GM23248 (cell line): ENCODE results near the gene MAST1. TPM values are rescaled to one million over a fixed set of nuclear protein-coding genes. Genes with fewer than 3 reads are reported as not detected.
"Not testable (repeated sequence)": the region's sequence is repeated elsewhere in the genome, so short reads cannot be mapped to it uniquely, and the experiment has no call there.

Experiments
- DNase-seq: peaks from one replicate; pipeline ENCODE4 v3.0.0-alpha.2; 2015
- H2AFZ ChIP-seq: fragments of 200-600 bp; sonication (generic); 2 replicates; pipeline ENCODE4 v1.6.1; 2016; ENCODE audit warnings: antibody characterized with exemption
- H3F3A ChIP-seq: fragments of 200-600 bp; sonication (generic); 2 replicates; pipeline ENCODE4 v1.6.1; 2016; ENCODE audit warnings: mild to moderate bottlenecking, antibody characterized with exemption, mixed run types; ENCODE audit not compliant: insufficient read depth
- H3K27ac ChIP-seq: fragments of 200-600 bp; sonication (generic); 2 replicates; pipeline ENCODE4 v1.5.1; 2016; ENCODE audit warnings: mild to moderate bottlenecking
- H3K27me3 ChIP-seq: fragments of 200-600 bp; sonication (generic); replicated peaks from 2 replicates; pipeline ENCODE4 v1.6.1; 2016; ENCODE audit warnings: mild to moderate bottlenecking; ENCODE audit not compliant: insufficient read depth
- H3K36me3 ChIP-seq: fragments of 200-600 bp; sonication (generic); 2 replicates; pipeline ENCODE4 v1.6.1; 2016; ENCODE audit warnings: low read depth, mild to moderate bottlenecking
- H3K4me1 ChIP-seq: fragments of 200-600 bp; sonication (generic); 2 replicates; pipeline ENCODE4 v1.6.1; 2016; ENCODE audit warnings: mild to moderate bottlenecking; ENCODE audit not compliant: insufficient read depth
- H3K4me2 ChIP-seq: fragments of 200-600 bp; sonication (generic); one replicate; pipeline ENCODE4 v1.6.1; 2016; ENCODE audit warnings: mild to moderate bottlenecking; ENCODE audit not compliant: unreplicated experiment
- H3K4me3 ChIP-seq: fragments of 200-600 bp; sonication (generic); 2 replicates; pipeline ENCODE4 v1.5.1; 2016; ENCODE audit warnings: mild to moderate bottlenecking
- H3K79me2 ChIP-seq: fragments of 200-600 bp; sonication (generic); 2 replicates; pipeline ENCODE4 v1.6.1; 2016; ENCODE audit warnings: mild to moderate bottlenecking; ENCODE audit not compliant: insufficient read depth
- H3K9ac ChIP-seq: fragments of 200-600 bp; sonication (generic); 2 replicates; pipeline ENCODE4 v1.6.1; 2016; ENCODE audit warnings: mild to moderate bottlenecking
- H3K9me2 ChIP-seq: fragments of 200-600 bp; sonication (generic); 2 replicates; pipeline ENCODE4 v1.6.1; 2016; ENCODE audit warnings: mixed run types, mild to moderate bottlenecking, moderate library complexity; ENCODE audit not compliant: insufficient read depth
- H3K9me3 ChIP-seq: fragments of 200-600 bp; sonication (generic); one replicate; pipeline ENCODE4 v1.6.1; 2017; ENCODE audit warnings: low read depth
- H4K20me1 ChIP-seq: fragments of 200-600 bp; sonication (generic); 2 replicates; pipeline ENCODE4 v1.6.0; 2016; ENCODE audit not compliant: insufficient read depth
- EZH2 ChIP-seq: fragments of 200-600 bp; sonication (generic); IDR thresholded peaks from 2 replicates; pipeline ENCODE4 v1.6.1; 2018; ENCODE audit warnings: antibody characterized with exemption, mild to moderate bottlenecking; ENCODE audit not compliant: insufficient read depth, poor library complexity, severe bottlenecking
- EZH2phosphoT487 ChIP-seq: fragments of 200-600 bp; sonication (generic); IDR thresholded peaks from 2 replicates; pipeline ENCODE4 v1.6.1; 2018; ENCODE audit warnings: antibody characterized with exemption, moderate library complexity, mild to moderate bottlenecking, low read depth; ENCODE audit not compliant: insufficient read depth
- WGBS, 2 experiments: methylation state at CpG; one replicate each; pipeline ENCODE4 v1.1.6; 2015 to 2017; ENCODE audit warnings: low lambda C conversion rate in 2 of 2, low coverage in 1 of 2; ENCODE audit errors: missing lambda C conversion rate in 2 of 2; 5-methylcytosine and 5-hydroxymethylcytosine counted together
- in situ Hi-C: fragments of 300-500 bp; cut with MboI; formaldehyde crosslinking; loops from 2 replicates; pipeline ENCODE4 v1.15.0; 2020
- polyA plus RNA-seq: library from polyadenylated mRNA; unstranded; fragments of >200 nt; fragmentation: Nextera tagmentation; extraction: Ambion mirVana; gene quantifications from 2 replicates; pipeline ENCODE4 v1.2.1, GENCODE V29; 2016
- total RNA-seq: library from RNA; depleted of rRNA; stranded (reverse); fragments of >200 nt; shearing (Covaris generic); gene quantifications from 2 replicates; pipeline ENCODE4 v1.2.3, GENCODE V29; 2014

MAST1 gene
- total and polyA plus RNA-seq, 2 experiments from 2014 or later, result 0.24 TPM; not detected in 1

- in situ Hi-C loops, result no loop called here
- WGBS, 2 experiments, result 50 to 56% methylated on average over 4 of the region's 4 CpGs
- no peak for DNase-seq
- Histone ChIP-seq H3K27ac (no peak overlapping the region), H4K20me1 (no peaks in the 10 kb centered on the region), H2AFZ (peak overlapping the region; percentile 66), H3K36me3 (no peaks in the 10 kb centered on the region), H3F3A (no peaks in the 10 kb centered on the region), H3K9ac (no peak overlapping the region), H3K4me2 (peak overlapping the region; percentile 15), H3K4me3 (no peak overlapping the region), H3K27me3 (no peaks in the 10 kb centered on the region), H3K9me3 (no peaks in the 10 kb centered on the region), H3K9me2 (no peaks in the 10 kb centered on the region), H3K79me2 (no peaks in the 10 kb centered on the region), H3K4me1 (peaks cover 15% of the 10 kb centered on the region; the same call in 1 of the 2 replicates)
- no peak for TF ChIP-seq EZH2
- no peak for TF ChIP-seq EZH2phosphoT487
Measured at GRCh38 chr19:12912571-12912970, 74.3 kb downstream of the MAST1 start.

- TF ChIP-seq EZH2phosphoT487 (no peak), EZH2 (no peak)
- no peaks in the 10 kb centered on the region for H3K79me2 ChIP-seq
- no peaks in the 10 kb centered on the region for H3K27me3 ChIP-seq
- no peak overlapping the region for H3K9ac ChIP-seq
- peaks cover 15% of the 10 kb centered on the region; the same call in 1 of the 2 replicates for H3K4me1 ChIP-seq
- no peaks in the 10 kb centered on the region for H3K9me3 ChIP-seq
- peak overlapping the region; percentile 15 for H3K4me2 ChIP-seq
- peak; percentile 76 for DNase-seq
- 13 to 14% methylated on average over 22 of the region's 22 CpGs for WGBS, 2 experiments
- in situ Hi-C loops, result no loop called here
- no peak overlapping the region for H3K27ac ChIP-seq
- no peaks in the 10 kb centered on the region for H4K20me1 ChIP-seq
- H3K9me2 ChIP-seq, result no peaks in the 10 kb centered on the region
- no peak overlapping the region for H3K4me3 ChIP-seq
- H2AFZ ChIP-seq, result peak overlapping the region; percentile 66
- no peaks in the 10 kb centered on the region for H3F3A ChIP-seq
- no peaks in the 10 kb centered on the region for H3K36me3 ChIP-seq
Measured at GRCh38 chr19:12913011-12913561, 74.8 kb downstream of the MAST1 start.

- TF ChIP-seq EZH2phosphoT487, result no peak
- TF ChIP-seq EZH2, result no peak
- H3K79me2 ChIP-seq, result no peaks in the 10 kb centered on the region
- no peak overlapping the region for H3K9ac ChIP-seq
- H2AFZ ChIP-seq, result peak overlapping the region; percentile 66
- no peaks in the 10 kb centered on the region for H3K36me3 ChIP-seq
- H3K4me2 ChIP-seq, result no peak overlapping the region
- 32 to 39% methylated on average over 12 of the region's 12 CpGs for WGBS, 2 experiments
- no peak overlapping the region for H3K4me3 ChIP-seq
- in situ Hi-C loops, result no loop called here
- no peak overlapping the region for H3K27ac ChIP-seq
- H3F3A ChIP-seq, result no peaks in the 10 kb centered on the region
- H4K20me1 ChIP-seq, result no peaks in the 10 kb centered on the region
- H3K9me2 ChIP-seq, result no peaks in the 10 kb centered on the region
- DNase-seq, result peak; percentile 69
- H3K9me3 ChIP-seq, result no peaks in the 10 kb centered on the region
- H3K27me3 ChIP-seq, result no peaks in the 10 kb centered on the region
- H3K4me1 ChIP-seq, result peaks cover 15% of the 10 kb centered on the region; the same call in 1 of the 2 replicates
Measured at GRCh38 chr19:12913851-12914690, 75.8 kb downstream of the MAST1 start.

DNA sequence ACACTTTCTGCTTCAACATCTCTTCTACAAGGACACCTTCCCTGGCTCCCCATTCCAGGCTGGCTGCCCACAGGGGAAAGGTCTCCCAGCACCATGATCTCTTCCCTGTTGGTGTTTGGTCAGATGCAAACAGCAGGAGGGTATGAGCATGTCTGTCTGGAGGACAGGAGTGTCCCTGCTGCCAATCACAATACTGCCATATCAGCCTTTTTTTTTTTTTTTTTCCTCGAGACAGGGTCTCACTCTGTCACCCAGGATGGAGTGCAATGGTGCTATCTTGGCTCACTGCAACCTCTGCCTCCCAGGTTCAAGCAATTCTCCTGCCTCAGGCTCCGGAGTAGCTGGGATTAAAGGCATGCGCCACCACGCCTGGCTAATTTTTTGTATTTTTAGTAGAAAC lies 77.5 kb downstream of the MAST1 start:
- H3K9me3 ChIP-seq, H2AFZ ChIP-seq, H3K9ac ChIP-seq, H3K4me2 ChIP-seq, DNase-seq, H3K27ac ChIP-seq, H3K27me3 ChIP-seq, H3K79me2 ChIP-seq, H4K20me1 ChIP-seq, H3K36me3 ChIP-seq, in situ Hi-C loops, H3K9me2 ChIP-seq, H3K4me3 ChIP-seq: not testable (repeated sequence)
- Histone ChIP-seq H3K4me1 (peaks cover 15% of the 10 kb centered on the region; the same call in 1 of the 2 replicates), H3F3A (peaks cover 13% of the 10 kb centered on the region; the same call in 1 of the 2 replicates)
- WGBS, 2 experiments, result 76 to 87% methylated on average over 4 of the region's 4 CpGs
